ENCODE results near the gene CZIB.

GRCh38 chr1:53210352-53210751, 10.1 kb downstream of the CZIB start:
- TF ChIP-seq, protein P1, sequence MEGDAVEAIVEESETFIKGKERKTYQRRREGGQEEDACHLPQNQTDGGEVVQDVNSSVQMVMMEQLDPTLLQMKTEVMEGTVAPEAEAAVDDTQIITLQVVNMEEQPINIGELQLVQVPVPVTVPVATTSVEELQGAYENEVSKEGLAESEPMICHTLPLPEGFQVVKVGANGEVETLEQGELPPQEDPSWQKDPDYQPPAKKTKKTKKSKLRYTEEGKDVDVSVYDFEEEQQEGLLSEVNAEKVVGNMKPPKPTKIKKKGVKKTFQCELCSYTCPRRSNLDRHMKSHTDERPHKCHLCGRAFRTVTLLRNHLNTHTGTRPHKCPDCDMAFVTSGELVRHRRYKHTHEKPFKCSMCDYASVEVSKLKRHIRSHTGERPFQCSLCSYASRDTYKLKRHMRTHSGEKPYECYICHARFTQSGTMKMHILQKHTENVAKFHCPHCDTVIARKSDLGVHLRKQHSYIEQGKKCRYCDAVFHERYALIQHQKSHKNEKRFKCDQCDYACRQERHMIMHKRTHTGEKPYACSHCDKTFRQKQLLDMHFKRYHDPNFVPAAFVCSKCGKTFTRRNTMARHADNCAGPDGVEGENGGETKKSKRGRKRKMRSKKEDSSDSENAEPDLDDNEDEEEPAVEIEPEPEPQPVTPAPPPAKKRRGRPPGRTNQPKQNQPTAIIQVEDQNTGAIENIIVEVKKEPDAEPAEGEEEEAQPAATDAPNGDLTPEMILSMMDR (IDR thresholded peaks at IDR 0.05; ENCODE audit: poor library complexity, severe bottlenecking) = no peak
- TF ChIP-seq EP300 (conservative IDR thresholded peaks at IDR 0.05; ENCODE audit: poor library complexity, severe bottlenecking) (no peak), TAF1 (IDR thresholded peaks at IDR 0.05; ENCODE audit: low read depth) (no peak), REST (IDR thresholded peaks at IDR 0.05; ENCODE audit: borderline replicate concordance) (no peak)
